ENCODE results near the gene MORN5.

DNA sequence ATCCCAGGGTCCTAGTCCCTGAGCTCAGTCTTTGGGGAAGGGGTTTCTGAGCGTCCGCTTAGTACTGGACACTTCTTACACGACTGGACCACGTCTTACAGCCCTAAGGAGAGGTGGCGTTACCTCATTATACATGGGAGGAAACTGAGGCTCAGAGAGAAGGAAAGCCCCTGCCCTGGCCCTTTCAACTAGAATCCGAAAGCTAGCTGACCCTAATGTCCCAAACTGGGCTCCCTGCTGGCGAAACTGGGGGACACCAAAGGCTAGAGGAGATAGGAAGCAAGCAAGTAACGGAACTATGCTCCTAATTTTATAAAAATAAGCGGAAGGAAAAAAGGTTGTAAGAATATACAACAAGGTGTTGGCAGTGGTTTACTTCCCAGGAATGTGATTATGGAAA, 54.8 kb downstream of the MORN5 start:
- TF ChIP-seq, protein P1, sequence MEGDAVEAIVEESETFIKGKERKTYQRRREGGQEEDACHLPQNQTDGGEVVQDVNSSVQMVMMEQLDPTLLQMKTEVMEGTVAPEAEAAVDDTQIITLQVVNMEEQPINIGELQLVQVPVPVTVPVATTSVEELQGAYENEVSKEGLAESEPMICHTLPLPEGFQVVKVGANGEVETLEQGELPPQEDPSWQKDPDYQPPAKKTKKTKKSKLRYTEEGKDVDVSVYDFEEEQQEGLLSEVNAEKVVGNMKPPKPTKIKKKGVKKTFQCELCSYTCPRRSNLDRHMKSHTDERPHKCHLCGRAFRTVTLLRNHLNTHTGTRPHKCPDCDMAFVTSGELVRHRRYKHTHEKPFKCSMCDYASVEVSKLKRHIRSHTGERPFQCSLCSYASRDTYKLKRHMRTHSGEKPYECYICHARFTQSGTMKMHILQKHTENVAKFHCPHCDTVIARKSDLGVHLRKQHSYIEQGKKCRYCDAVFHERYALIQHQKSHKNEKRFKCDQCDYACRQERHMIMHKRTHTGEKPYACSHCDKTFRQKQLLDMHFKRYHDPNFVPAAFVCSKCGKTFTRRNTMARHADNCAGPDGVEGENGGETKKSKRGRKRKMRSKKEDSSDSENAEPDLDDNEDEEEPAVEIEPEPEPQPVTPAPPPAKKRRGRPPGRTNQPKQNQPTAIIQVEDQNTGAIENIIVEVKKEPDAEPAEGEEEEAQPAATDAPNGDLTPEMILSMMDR (IDR thresholded peaks at IDR 0.05) = no peak
- no peak for TF ChIP-seq POLR2A (IDR thresholded peaks at IDR 0.05)

Measured in testis (tissue), 2 donors.